HG03135 (cell line): ENCODE measurements around the gene LMF1.

Source experiments
- ATAC-seq: cut with Tn5 transposase; IDR thresholded peaks from one replicate; pipeline ENCODE4 v1.9.1; 2021; ENCODE audit warnings: mild to moderate bottlenecking, moderate library complexity; ENCODE audit not compliant: unreplicated experiment

The LMF1 gene

GRCh38 chr16:853981-854807, 116.6 kb downstream of the LMF1 start:
- ATAC-seq = no peak

- no peak for ATAC-seq
These were observed 117.5 kb downstream of the LMF1 start for GRCh38 chr16:853306-853705.

- no peak for ATAC-seq
These were observed 118.2 kb downstream of the LMF1 start for GRCh38 chr16:852451-853185.

GRCh38 chr16:851871-852270, 118.9 kb downstream of the LMF1 start:
- no peak for ATAC-seq

- ATAC-seq = no peak
These were observed 119.5 kb downstream of the LMF1 start for GRCh38 chr16:851209-851810.

GRCh38 chr16:850668-851067, 120.1 kb downstream of the LMF1 start:
- ATAC-seq = no peak

GRCh38 chr16:848510-849253, 122.1 kb downstream of the LMF1 start:
- ATAC-seq = no peak

- ATAC-seq = no peak
These were observed 122.9 kb downstream of the LMF1 start for GRCh38 chr16:847681-848445.

GRCh38 chr16:847151-847550, 123.6 kb downstream of the LMF1 start:
- ATAC-seq = no peak

GRCh38 chr16:845351-845745, 125.4 kb downstream of the LMF1 start:
- ATAC-seq = no peak

- ATAC-seq = no peak
These were observed 126.0 kb downstream of the LMF1 start for GRCh38 chr16:844638-845350.

GRCh38 chr16:843771-844170, 127.0 kb downstream of the LMF1 start:
- ATAC-seq = no peak

- no peak for ATAC-seq
These were observed 127.8 kb downstream of the LMF1 start for GRCh38 chr16:842711-843560.

GRCh38 chr16:842061-842476, 128.7 kb downstream of the LMF1 start:
- ATAC-seq = no peak

- no peak for ATAC-seq
These were observed 129.2 kb downstream of the LMF1 start for GRCh38 chr16:841455-842060.

GRCh38 chr16:840561-841454, 130.0 kb downstream of the LMF1 start:
- no peak for ATAC-seq

GRCh38 chr16:839643-840408, 131.0 kb downstream of the LMF1 start:
- ATAC-seq = no peak
